Activated naive CD4-positive, alpha-beta T cell treated with anti-CD3 and anti-CD28 coated beads, Interleukin-2, amount 10 ng/mL, durations not matched to agents 7 days and 5 days (primary cell): Measurements from ENCODE around the gene ARL6IP6.
"Not testable (repeated sequence)": the region's sequence is repeated elsewhere in the genome, so short reads cannot be mapped to it uniquely, and the experiment has no call there.

Experiments
- CTCF ChIA-PET: fragments of 350-600 bp; sonication (Branson Sonifier 250); formaldehyde crosslinking; loops from one replicate; lab custom pipeline; 2021; ENCODE audit warnings: antibody characterized with exemption; lab: Charles Lee
- DNase-seq: peaks from one replicate; pipeline ENCODE4 v3.0.0-alpha.2; 2020
- H3K27ac Mint-ChIP-seq: one replicate; pipeline ENCODE4 v1.8.0; 2021; ENCODE audit warnings: mild to moderate bottlenecking, moderate library complexity, mixed read lengths
- H3K27me3 Mint-ChIP-seq: one replicate; pipeline ENCODE4 v1.8.0; 2021; ENCODE audit warnings: mild to moderate bottlenecking, mixed read lengths
- H3K36me3 Mint-ChIP-seq: one replicate; pipeline ENCODE4 v1.8.0; 2021; ENCODE audit warnings: mixed read lengths
- H3K4me1 Mint-ChIP-seq: one replicate; pipeline ENCODE4 v1.8.0; 2021; ENCODE audit warnings: mixed read lengths
- H3K4me3 Mint-ChIP-seq: one replicate; pipeline ENCODE4 v1.8.0; 2021; ENCODE audit warnings: mild to moderate bottlenecking, moderate library complexity, mixed read lengths
- H3K9me3 Mint-ChIP-seq: one replicate; pipeline ENCODE4 v1.8.0; 2021; ENCODE audit warnings: mixed read lengths

The ARL6IP6 gene

GRCh38 chr2:152739705-152740104, 21.3 kb downstream of the ARL6IP6 start:
- not testable (repeated sequence) for H3K27me3 Mint-ChIP-seq, H3K4me1 Mint-ChIP-seq, H3K4me3 Mint-ChIP-seq, DNase-seq, H3K27ac Mint-ChIP-seq, H3K9me3 Mint-ChIP-seq
- CTCF ChIA-PET, result interaction anchor here (1.0 kb wide), 1 partner anchor 90 kb away, joined by 4 read pairs; no protein-coding TSS in a partner anchor
- peaks cover 32% of the 10 kb centered on the region for H3K36me3 Mint-ChIP-seq

GRCh38 chr2:152740743-152741328, 22.4 kb downstream of the ARL6IP6 start:
- peaks cover 32% of the 10 kb centered on the region for H3K36me3 Mint-ChIP-seq
- CTCF ChIA-PET, result interaction anchor here (1.0 kb wide), 1 partner anchor 92 kb away, joined by 4 read pairs; no protein-coding TSS in a partner anchor
- H3K9me3 Mint-ChIP-seq, result no peaks in the 10 kb centered on the region
- DNase-seq, result no peak
- H3K27me3 Mint-ChIP-seq, result no peaks in the 10 kb centered on the region
- H3K4me3 Mint-ChIP-seq, result no peak overlapping the region
- no peak overlapping the region for H3K27ac Mint-ChIP-seq
- H3K4me1 Mint-ChIP-seq, result no peaks in the 10 kb centered on the region

GRCh38 chr2:152743002-152743401, 24.6 kb downstream of the ARL6IP6 start:
- no peaks in the 10 kb centered on the region for H3K4me1 Mint-ChIP-seq
- no peak overlapping the region for H3K27ac Mint-ChIP-seq
- H3K36me3 Mint-ChIP-seq, result peaks cover 20% of the 10 kb centered on the region
- CTCF ChIA-PET, result interaction anchor here (0.7 to 1.7 kb wide), 6 partner anchors 10 to 107 kb away, joined by 4 to 5 read pairs (median 4); no protein-coding TSS in a partner anchor
- no peak for DNase-seq
- no peak overlapping the region for H3K4me3 Mint-ChIP-seq
- H3K27me3 Mint-ChIP-seq, result no peaks in the 10 kb centered on the region
- no peaks in the 10 kb centered on the region for H3K9me3 Mint-ChIP-seq

- DNase-seq, H3K27me3 Mint-ChIP-seq, H3K4me3 Mint-ChIP-seq, H3K27ac Mint-ChIP-seq, H3K9me3 Mint-ChIP-seq, CTCF ChIA-PET, H3K4me1 Mint-ChIP-seq: not testable (repeated sequence)
- peaks cover 24% of the 10 kb centered on the region for H3K36me3 Mint-ChIP-seq
Observed at GRCh38 chr2:152747751-152748150, 29.3 kb downstream of the ARL6IP6 start.

- no peaks in the 10 kb centered on the region for H3K9me3 Mint-ChIP-seq
- no peak overlapping the region for H3K4me3 Mint-ChIP-seq
- CTCF ChIA-PET, result no interaction called here
- no peaks in the 10 kb centered on the region for H3K27me3 Mint-ChIP-seq
- no peak overlapping the region for H3K27ac Mint-ChIP-seq
- H3K4me1 Mint-ChIP-seq, result no peaks in the 10 kb centered on the region
- H3K36me3 Mint-ChIP-seq, result peaks cover 33% of the 10 kb centered on the region
- DNase-seq, result no peak
Observed at GRCh38 chr2:152755029-152755428, 36.6 kb downstream of the ARL6IP6 start.

- CTCF ChIA-PET, result interaction anchor here (0.6 kb wide), 1 partner anchor 20 kb away, joined by 4 read pairs; no protein-coding TSS in a partner anchor
Observed at GRCh38 chr2:152759290-152760072, 41.1 kb downstream of the ARL6IP6 start.

GRCh38 chr2:152761214-152761613, 42.8 kb downstream of the ARL6IP6 start:
- Mint-ChIP-seq H3K4me1 (no peaks in the 10 kb centered on the region), H3K27ac (no peak overlapping the region), H3K36me3 (peaks cover 34% of the 10 kb centered on the region), H3K4me3 (no peak overlapping the region), H3K27me3 (no peaks in the 10 kb centered on the region), H3K9me3 (no peaks in the 10 kb centered on the region)
- no peak for DNase-seq
- CTCF ChIA-PET, result no interaction called here

More at GRCh38 chr2:152759290-152760072, 41.1 kb downstream of the ARL6IP6 start:
- H3K9me3 Mint-ChIP-seq, result no peaks in the 10 kb centered on the region
- no peak overlapping the region for H3K27ac Mint-ChIP-seq
- no peak overlapping the region for H3K4me3 Mint-ChIP-seq
- H3K27me3 Mint-ChIP-seq, result no peaks in the 10 kb centered on the region
- H3K36me3 Mint-ChIP-seq, result peaks cover 42% of the 10 kb centered on the region
- H3K4me1 Mint-ChIP-seq, result no peaks in the 10 kb centered on the region
- no peak for DNase-seq

- no peak for DNase-seq
- Mint-ChIP-seq H3K4me3 (no peak overlapping the region), H3K27me3 (no peaks in the 10 kb centered on the region), H3K9me3 (no peaks in the 10 kb centered on the region), H3K36me3 (peaks cover 32% of the 10 kb centered on the region), H3K4me1 (no peaks in the 10 kb centered on the region), H3K27ac (no peak overlapping the region)
- CTCF ChIA-PET, result no interaction called here
Observed at GRCh38 chr2:152762202-152762601, 43.8 kb downstream of the ARL6IP6 start.

GRCh38 chr2:152763208-152763607, 44.8 kb downstream of the ARL6IP6 start:
- H3K36me3 Mint-ChIP-seq, result peaks cover 33% of the 10 kb centered on the region
- H3K4me1 Mint-ChIP-seq, CTCF ChIA-PET, H3K27me3 Mint-ChIP-seq, H3K27ac Mint-ChIP-seq, H3K4me3 Mint-ChIP-seq, DNase-seq, H3K9me3 Mint-ChIP-seq: not testable (repeated sequence)

GRCh38 chr2:152763651-152764050, 45.2 kb downstream of the ARL6IP6 start:
- Mint-ChIP-seq H3K27me3 (no peaks in the 10 kb centered on the region), H3K27ac (no peak overlapping the region), H3K9me3 (no peaks in the 10 kb centered on the region), H3K4me1 (no peaks in the 10 kb centered on the region), H3K4me3 (no peak overlapping the region), H3K36me3 (peaks cover 33% of the 10 kb centered on the region)
- CTCF ChIA-PET, result no interaction called here
- no peak for DNase-seq

- no peak overlapping the region for H3K4me3 Mint-ChIP-seq
- H3K36me3 Mint-ChIP-seq, result peaks cover 20% of the 10 kb centered on the region
- H3K9me3 Mint-ChIP-seq, result no peaks in the 10 kb centered on the region
- H3K27ac Mint-ChIP-seq, result no peak overlapping the region
- DNase-seq, result no peak
- CTCF ChIA-PET, result no interaction called here
- H3K4me1 Mint-ChIP-seq, result no peaks in the 10 kb centered on the region
- H3K27me3 Mint-ChIP-seq, result no peaks in the 10 kb centered on the region
Observed at GRCh38 chr2:152766928-152767327, 48.5 kb downstream of the ARL6IP6 start.

- CTCF ChIA-PET, result no interaction called here
- H3K27me3 Mint-ChIP-seq, result no peaks in the 10 kb centered on the region
- no peaks in the 10 kb centered on the region for H3K4me1 Mint-ChIP-seq
- no peak overlapping the region for H3K27ac Mint-ChIP-seq
- DNase-seq, result no peak
- no peaks in the 10 kb centered on the region for H3K9me3 Mint-ChIP-seq
- H3K36me3 Mint-ChIP-seq, result no peaks in the 10 kb centered on the region
- H3K4me3 Mint-ChIP-seq, result no peak overlapping the region
Observed at GRCh38 chr2:152781175-152781574, 62.8 kb downstream of the ARL6IP6 start.

- DNase-seq, result no peak
- H3K4me1 Mint-ChIP-seq, result no peaks in the 10 kb centered on the region
Observed at GRCh38 chr2:152782171-152782570, 63.8 kb downstream of the ARL6IP6 start.

GRCh38 chr2:152790883-152791282, 72.5 kb downstream of the ARL6IP6 start:
- H3K36me3 Mint-ChIP-seq, result no peaks in the 10 kb centered on the region
- CTCF ChIA-PET, result no interaction called here
- no peaks in the 10 kb centered on the region for H3K4me1 Mint-ChIP-seq
- no peaks in the 10 kb centered on the region for H3K27me3 Mint-ChIP-seq
- no peak overlapping the region for H3K4me3 Mint-ChIP-seq
- no peaks in the 10 kb centered on the region for H3K9me3 Mint-ChIP-seq
- no peak for DNase-seq
- H3K27ac Mint-ChIP-seq, result no peak overlapping the region

More at GRCh38 chr2:152782171-152782570, 63.8 kb downstream of the ARL6IP6 start:
- H3K27ac Mint-ChIP-seq, result no peak overlapping the region
- H3K27me3 Mint-ChIP-seq, result no peaks in the 10 kb centered on the region
- no peaks in the 10 kb centered on the region for H3K36me3 Mint-ChIP-seq
- no peak overlapping the region for H3K4me3 Mint-ChIP-seq
- CTCF ChIA-PET, result no interaction called here
- H3K9me3 Mint-ChIP-seq, result no peaks in the 10 kb centered on the region

- Mint-ChIP-seq H3K9me3 (no peaks in the 10 kb centered on the region), H3K36me3 (no peaks in the 10 kb centered on the region), H3K27ac (no peak overlapping the region), H3K4me3 (no peak overlapping the region), H3K27me3 (no peaks in the 10 kb centered on the region), H3K4me1 (no peaks in the 10 kb centered on the region)
- CTCF ChIA-PET, result no interaction called here
- DNase-seq, result no peak
Observed at GRCh38 chr2:152791979-152792378, 73.6 kb downstream of the ARL6IP6 start.
